MM.1S (cell line): ENCODE data around the gene CTSD.

ENCODE experiments used
- EZH2 ChIP-seq: fragments of 300-600 bp; sonication (generic); optimal IDR thresholded peaks from 2 replicates; pipeline ENCODE3; 2017; ENCODE audit warnings: low read depth, mild to moderate bottlenecking, antibody characterized with exemption, low read length, mixed read lengths
- EZH2phosphoT487 ChIP-seq: fragments of 300-600 bp; sonication (generic); IDR thresholded peaks from 2 replicates; pipeline ENCODE4 v1.6.1; 2018; ENCODE audit warnings: antibody characterized with exemption, low read length
- TF ChIP-seq, protein P1 (sequence below): fragments of 300-600 bp; sonication (generic); IDR thresholded peaks from 2 replicates; pipeline ENCODE4 v1.5.1; 2016; ENCODE audit warnings: antibody characterized with exemption, low read length, mixed read lengths

DNA sequence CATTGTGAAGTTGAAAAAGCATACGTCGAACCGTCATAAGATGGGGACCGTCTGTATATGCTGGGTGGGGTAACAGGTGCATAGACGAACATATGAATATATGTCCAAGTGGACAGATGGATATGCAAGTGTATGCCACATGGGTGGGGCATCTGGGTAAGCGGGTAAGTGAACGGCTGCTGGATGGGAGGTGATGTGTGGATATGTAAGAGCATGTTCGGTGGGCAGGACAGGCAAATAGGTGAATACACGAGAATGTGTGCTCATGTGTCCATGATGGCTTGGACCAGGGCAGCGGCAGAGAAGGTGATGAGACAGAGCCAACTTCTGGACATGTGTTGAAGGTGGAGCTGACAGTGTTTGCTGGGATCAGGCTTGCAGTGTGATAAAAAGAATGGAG, 25.3 kb downstream of the CTSD start:
- TF ChIP-seq, protein P1, sequence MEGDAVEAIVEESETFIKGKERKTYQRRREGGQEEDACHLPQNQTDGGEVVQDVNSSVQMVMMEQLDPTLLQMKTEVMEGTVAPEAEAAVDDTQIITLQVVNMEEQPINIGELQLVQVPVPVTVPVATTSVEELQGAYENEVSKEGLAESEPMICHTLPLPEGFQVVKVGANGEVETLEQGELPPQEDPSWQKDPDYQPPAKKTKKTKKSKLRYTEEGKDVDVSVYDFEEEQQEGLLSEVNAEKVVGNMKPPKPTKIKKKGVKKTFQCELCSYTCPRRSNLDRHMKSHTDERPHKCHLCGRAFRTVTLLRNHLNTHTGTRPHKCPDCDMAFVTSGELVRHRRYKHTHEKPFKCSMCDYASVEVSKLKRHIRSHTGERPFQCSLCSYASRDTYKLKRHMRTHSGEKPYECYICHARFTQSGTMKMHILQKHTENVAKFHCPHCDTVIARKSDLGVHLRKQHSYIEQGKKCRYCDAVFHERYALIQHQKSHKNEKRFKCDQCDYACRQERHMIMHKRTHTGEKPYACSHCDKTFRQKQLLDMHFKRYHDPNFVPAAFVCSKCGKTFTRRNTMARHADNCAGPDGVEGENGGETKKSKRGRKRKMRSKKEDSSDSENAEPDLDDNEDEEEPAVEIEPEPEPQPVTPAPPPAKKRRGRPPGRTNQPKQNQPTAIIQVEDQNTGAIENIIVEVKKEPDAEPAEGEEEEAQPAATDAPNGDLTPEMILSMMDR = no peak
- TF ChIP-seq EZH2 (no peak), EZH2phosphoT487 (no peak)
